Mesenchymal stem cell (in vitro differentiated cells and primary cell): ENCODE results near the gene VPS11. TPM values are rescaled to one million over a fixed set of nuclear protein-coding genes. Genes with fewer than 3 reads are reported as not detected.

Experiments
- DNase-seq: peaks from one replicate; pipeline ENCODE4 v3.0.0-alpha.2; 2013
- H2AFZ ChIP-seq: one replicate; pipeline ENCODE4 v1.6.1; 2013; ENCODE audit warnings: low read depth, mild to moderate bottlenecking, control low read depth, inconsistent platforms, low read length, moderate library complexity
- H2AK5ac ChIP-seq: 2 replicates; pipeline ENCODE4 v1.6.1; 2013; ENCODE audit warnings: low read length, moderate library complexity, mild to moderate bottlenecking, inconsistent platforms; ENCODE audit not compliant: severe bottlenecking
- H2BK120ac ChIP-seq: one replicate; pipeline ENCODE4 v1.6.1; 2013; ENCODE audit warnings: low read depth, mild to moderate bottlenecking, inconsistent platforms, low read length, moderate library complexity
- H2BK12ac ChIP-seq, 2 experiments: one replicate each; pipeline ENCODE4 v1.6.1; 2013; ENCODE audit warnings: inconsistent platforms in 2 of 2, low read length in 2 of 2, mild to moderate bottlenecking in 2 of 2, moderate library complexity in 2 of 2, control low read depth in 1 of 2
- H2BK15ac ChIP-seq: one replicate; pipeline ENCODE4 v1.6.1; 2013; ENCODE audit warnings: mild to moderate bottlenecking, low read depth, inconsistent platforms; ENCODE audit not compliant: poor library complexity, severe bottlenecking
- H2BK5ac ChIP-seq: 2 replicates; pipeline ENCODE4 v1.6.1; 2013; ENCODE audit warnings: low read depth, mild to moderate bottlenecking, low read length, control low read depth, inconsistent platforms; ENCODE audit not compliant: poor library complexity, severe bottlenecking
- H3K14ac ChIP-seq, 2 experiments: one replicate each; pipeline ENCODE4 v1.6.1; 2013; ENCODE audit warnings: inconsistent platforms in 2 of 2, low read length in 2 of 2, control low read depth in 1 of 2, mild to moderate bottlenecking in 1 of 2, moderate library complexity in 1 of 2
- H3K18ac ChIP-seq, 2 experiments: one replicate each; pipeline ENCODE4 v1.6.1; 2013; ENCODE audit warnings: inconsistent platforms in 2 of 2, low read length in 2 of 2, control low read depth in 1 of 2, low read depth in 1 of 2, mild to moderate bottlenecking in 1 of 2
- H3K23ac ChIP-seq, 2 experiments: one replicate each; pipeline ENCODE4 v1.6.1; 2013; ENCODE audit warnings: inconsistent platforms in 2 of 2, low read length in 2 of 2, mild to moderate bottlenecking in 2 of 2, moderate library complexity in 2 of 2, control low read depth in 1 of 2
- H3K27ac ChIP-seq: 2 replicates; pipeline ENCODE4 v1.5.1; 2013; ENCODE audit warnings: mild to moderate bottlenecking, moderate library complexity, low read length, control low read depth, inconsistent platforms; ENCODE audit not compliant: poor library complexity, severe bottlenecking
- H3K27me3 ChIP-seq, 2 experiments: 2 replicates each; pipeline versions ENCODE4 v1.6.1 to v1.7.0; 2013; ENCODE audit warnings: low read length in 2 of 2, mild to moderate bottlenecking in 2 of 2, moderate library complexity in 2 of 2, control low read depth in 1 of 2, inconsistent platforms in 1 of 2; ENCODE audit not compliant: control insufficient read depth in 1 of 2, insufficient read depth in 1 of 2
- H3K36me3 ChIP-seq, 2 experiments: 2 replicates each; pipeline versions ENCODE4 v1.6.1 to v1.7.0; 2013; ENCODE audit warnings: low read length in 2 of 2, control low read depth in 1 of 2, inconsistent platforms in 1 of 2, low read depth in 1 of 2, mild to moderate bottlenecking in 1 of 2; ENCODE audit not compliant: insufficient read depth in 2 of 2, control insufficient read depth in 1 of 2
- H3K4ac ChIP-seq, 2 experiments: one replicate each; pipeline ENCODE4 v1.6.1; 2013; ENCODE audit warnings: inconsistent platforms in 2 of 2, low read length in 2 of 2, mild to moderate bottlenecking in 2 of 2, moderate library complexity in 2 of 2, control low read depth in 1 of 2, low read depth in 1 of 2
- H3K4me1 ChIP-seq: 2 replicates; pipeline ENCODE4 v1.6.1; 2013; ENCODE audit warnings: low read depth, low read length, control low read depth; ENCODE audit not compliant: control insufficient read depth, insufficient read depth
- H3K4me2 ChIP-seq: 2 replicates; pipeline ENCODE4 v1.6.1; 2013; ENCODE audit warnings: low read length, mild to moderate bottlenecking, inconsistent platforms; ENCODE audit not compliant: poor library complexity, severe bottlenecking
- H3K4me3 ChIP-seq, 2 experiments: 2 replicates each; pipeline versions ENCODE4 v1.5.1 to v1.7.0; 2013; ENCODE audit warnings: low read length in 2 of 2, mild to moderate bottlenecking in 2 of 2, control low read depth in 1 of 2, low read depth in 1 of 2; ENCODE audit not compliant: insufficient read depth in 1 of 2
- H3K79me1 ChIP-seq: replicated peaks from 2 replicates; pipeline ENCODE4 v1.6.1; 2013; ENCODE audit warnings: mild to moderate bottlenecking, control low read depth, low read length, inconsistent platforms; ENCODE audit not compliant: poor library complexity, severe bottlenecking
- H3K9ac ChIP-seq: 2 replicates; pipeline ENCODE4 v1.7.0; 2013; ENCODE audit warnings: mild to moderate bottlenecking, low read length, moderate library complexity
- H3K9me3 ChIP-seq: 2 replicates; pipeline ENCODE4 v1.7.0; 2013; ENCODE audit warnings: mild to moderate bottlenecking, low read length; ENCODE audit not compliant: control insufficient read depth
- H4K8ac ChIP-seq: one replicate; pipeline ENCODE4 v1.6.1; 2013; ENCODE audit warnings: inconsistent platforms, mild to moderate bottlenecking, low read length, moderate library complexity
- H4K91ac ChIP-seq: one replicate; pipeline ENCODE4 v1.6.1; 2013; ENCODE audit warnings: mild to moderate bottlenecking, low read length, inconsistent platforms
- WGBS: methylation state at CpG from one replicate; pipeline ENCODE4 v1.1.7; 2013; ENCODE audit warnings: mixed read lengths; 5-methylcytosine and 5-hydroxymethylcytosine counted together
- polyA plus RNA-seq, 2 experiments: library from polyadenylated mRNA; stranded (reverse); fragments of 200-250 nt; gene quantifications; one replicate each; pipeline ENCODE4 v1.2.3, GENCODE V29; 2013

Gene VPS11
- 29.0 TPM for polyA plus RNA-seq (2013, experiment 1 of 2)
- polyA plus RNA-seq (2013, experiment 2 of 2), result 29.0 TPM

DNA sequence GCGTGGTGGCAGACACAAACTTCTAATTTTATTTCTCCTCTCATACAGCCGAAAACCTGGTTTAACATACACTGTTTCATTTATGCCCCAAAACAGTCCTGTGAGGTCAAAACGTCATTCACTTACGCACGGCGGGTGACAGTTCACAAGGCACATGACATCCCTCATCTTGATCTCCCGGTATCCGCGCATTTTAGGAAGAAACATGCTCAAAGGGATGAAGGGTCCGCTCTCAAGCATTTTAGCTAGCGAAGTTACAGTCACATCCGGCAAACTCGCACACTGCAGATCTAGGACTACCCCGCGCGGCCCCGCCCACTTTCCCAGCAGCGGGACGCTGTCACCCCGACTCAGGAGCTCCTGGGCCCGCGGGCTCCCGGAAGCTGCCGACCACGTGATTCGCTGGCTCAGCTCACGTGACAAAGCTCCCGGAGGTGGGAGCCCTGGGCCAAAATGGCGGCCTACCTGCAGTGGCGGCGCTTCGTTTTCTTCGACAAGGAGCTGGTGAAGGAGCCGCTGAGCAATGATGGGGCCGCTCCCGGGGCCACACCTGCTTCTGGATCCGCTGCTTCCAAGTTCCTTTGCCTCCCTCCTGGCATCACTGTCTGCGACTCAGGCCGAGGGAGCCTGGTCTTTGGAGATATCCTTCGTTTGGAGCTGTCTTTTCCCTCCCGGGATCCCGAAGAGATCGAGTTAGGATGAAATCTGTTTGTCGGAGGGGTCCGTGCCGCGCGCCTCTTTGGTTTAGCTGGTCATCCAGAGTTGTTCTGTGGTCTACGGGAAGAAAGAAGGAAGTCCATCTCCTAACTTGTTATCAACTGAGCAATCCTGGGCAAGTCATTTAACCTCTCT lies at the start of gene VPS11:
VPS11 (plus strand) TSS at position 448 of the 852 bp plus-strand sequence; CDS start at position 454, 6 bp downstream.
- Histone ChIP-seq H3K27ac (peak within 1 kb of the TSS; percentile 64), H4K8ac (peak within 1 kb of the TSS; percentile 77), H3K4me2 (peak within 1 kb of the TSS; percentile 71), H2AFZ (peak within 1 kb of the TSS; percentile 100), H2BK12ac (peak within 1 kb of the TSS in 1 of 2 experiments; percentile 42), H3K18ac (peak within 1 kb of the TSS; percentile 23 to 97), H3K79me1 (peaks cover 21% of the 10 kb centered on the region), H3K27me3 (no peaks in the 10 kb centered on the region), H2BK120ac (no peak within 1 kb of the TSS), H3K14ac (peak within 1 kb of the TSS in 1 of 2 experiments; percentile 95), H3K23ac (peak within 1 kb of the TSS in 1 of 2 experiments; percentile 72), H3K4me3 (peak within 1 kb of the TSS; percentile 84 to 98), H4K91ac (peak within 1 kb of the TSS; percentile 36), H2BK15ac (no peak within 1 kb of the TSS), H3K36me3 (peaks cover 19 to 30% of the 10 kb centered on the region in 2 experiments), H3K9me3 (no peaks in the 10 kb centered on the region), H2BK5ac (peak within 1 kb of the TSS; percentile 48), H3K9ac (peak within 1 kb of the TSS; percentile 98), H3K4ac (peak within 1 kb of the TSS; percentile 19 to 96), H3K4me1 (peaks cover 3% of the 10 kb centered on the region), H2AK5ac (no peak within 1 kb of the TSS)
- peak; percentile 97 for DNase-seq
- under 1% methylated on average over 48 of the region's 49 CpGs for WGBS

DNA sequence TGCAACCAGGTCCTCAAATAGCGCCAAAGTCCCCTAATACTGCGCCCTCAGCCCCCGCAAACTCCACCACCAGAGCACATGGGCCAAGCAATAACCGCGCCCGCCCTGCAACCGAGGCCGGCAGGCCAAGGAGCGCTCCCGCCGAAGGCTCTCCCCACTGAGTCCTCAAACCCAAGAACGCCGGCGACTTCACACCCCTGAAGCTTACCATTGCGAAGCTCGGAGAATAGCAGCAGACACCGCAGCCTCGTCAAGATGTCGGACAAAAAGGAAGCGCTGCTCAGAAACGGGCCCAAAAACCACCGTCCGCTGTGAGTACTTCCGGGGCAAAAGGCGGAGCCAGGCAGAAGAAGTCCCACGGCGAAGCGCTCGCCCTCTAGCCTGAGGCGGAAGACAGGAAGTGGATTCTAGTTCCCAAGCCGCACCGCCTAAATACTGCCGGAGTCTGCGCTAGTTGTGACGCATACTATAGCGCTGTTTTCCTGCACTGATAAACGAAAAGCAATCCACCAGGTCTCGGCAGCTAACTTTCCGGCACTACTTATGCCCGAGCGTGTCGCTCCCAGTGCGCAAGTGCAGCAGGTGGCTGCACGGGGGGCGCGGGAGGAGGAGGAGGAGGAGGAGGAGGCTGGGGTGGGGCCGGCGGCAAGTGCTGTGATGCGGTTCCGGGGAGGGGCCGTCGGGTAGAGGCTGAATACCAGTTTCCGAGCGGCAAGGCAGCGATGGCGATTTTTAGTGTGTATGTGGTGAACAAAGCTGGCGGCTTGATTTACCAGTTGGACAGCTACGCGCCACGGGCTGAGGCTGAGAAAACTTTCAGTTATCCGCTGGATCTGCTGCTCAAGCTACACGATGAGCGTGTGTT lies 49.3 kb upstream of the VPS11 start, which contains the start of the genes RPS25 and TRAPPC4:
RPS25 (minus strand) TSS at position 270 of the 865 bp plus-strand sequence; CDS start at position 211, 59 bp downstream.
TRAPPC4 (plus strand) TSS at position 693 of the 865 bp plus-strand sequence; CDS start at position 723, 30 bp downstream.
- Histone ChIP-seq H2BK15ac (peak within 1 kb of the TSS; percentile 26), H2BK120ac (peak within 1 kb of the TSS; percentile 43), H3K4ac (peak within 1 kb of the TSS; percentile 81 to 96), H3K36me3 (peaks cover 35 to 62% of the 10 kb centered on the region in 2 experiments), H3K23ac (peak within 1 kb of the TSS in 1 of 2 experiments; percentile 79), H3K27ac (peak within 1 kb of the TSS; percentile 98), H3K79me1 (no peaks in the 10 kb centered on the region), H2BK12ac (peak within 1 kb of the TSS; percentile 39 to 76), H2AFZ (peak within 1 kb of the TSS; percentile 91), H2AK5ac (peak within 1 kb of the TSS; percentile 93), H3K9ac (peak within 1 kb of the TSS; percentile 98), H4K8ac (peak within 1 kb of the TSS; percentile 99), H3K18ac (peak within 1 kb of the TSS; percentile 98), H3K4me2 (peak within 1 kb of the TSS; percentile 86), H3K14ac (peak within 1 kb of the TSS in 1 of 2 experiments; percentile 97), H3K4me1 (peaks cover 12% of the 10 kb centered on the region), H3K4me3 (peak within 1 kb of the TSS; percentile 85 to 99), H4K91ac (peak within 1 kb of the TSS; percentile 96), H2BK5ac (no peak within 1 kb of the TSS), H3K27me3 (no peaks in the 10 kb centered on the region), H3K9me3 (no peaks in the 10 kb centered on the region)
- whole genome bisulfite sequencing, result under 1% methylated on average over 62 of the region's 63 CpGs
- peak; percentile 97 for DNase-seq

DNA sequence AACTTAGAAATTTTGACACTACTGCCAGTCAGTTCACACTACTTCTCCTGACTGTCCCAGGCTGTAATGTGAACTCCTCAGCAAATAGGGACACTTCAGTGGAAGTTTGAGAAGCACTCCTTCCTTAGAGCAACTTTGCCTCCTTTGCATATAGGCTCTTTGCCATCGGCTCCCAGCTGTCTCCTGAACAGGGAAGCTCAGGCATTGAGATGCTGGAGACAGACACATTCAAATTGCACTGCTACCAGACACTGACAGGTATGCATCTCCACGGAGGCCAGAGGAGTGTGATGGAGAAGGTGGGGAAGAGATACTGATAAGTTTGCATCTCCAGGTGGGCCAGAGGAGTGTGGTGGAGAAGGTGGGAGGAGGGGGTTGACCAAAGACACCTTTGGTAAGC lies 47.6 kb upstream of the VPS11 start:
- Histone ChIP-seq H4K91ac (no peak overlapping the region), H3K18ac (no peak overlapping the region), H3K4me3 (peak overlapping the region in 1 of 2 experiments; percentile 99), H3K79me1 (peaks cover 5% of the 10 kb centered on the region), H3K27me3 (no peaks in the 10 kb centered on the region), H2AK5ac (no peak overlapping the region), H3K14ac (no peak overlapping the region), H3K9me3 (no peaks in the 10 kb centered on the region), H3K4me2 (peak overlapping the region; percentile 45), H3K4ac (peak overlapping the region in 1 of 2 experiments; percentile 66), H3K9ac (peak overlapping the region; percentile 98), H3K36me3 (peaks cover 41 to 63% of the 10 kb centered on the region in 2 experiments), H2BK5ac (no peak overlapping the region), H3K23ac (peak overlapping the region in 1 of 2 experiments; percentile 57), H2BK120ac (no peak overlapping the region), H3K27ac (no peak overlapping the region), H3K4me1 (peaks cover 12% of the 10 kb centered on the region), H2BK15ac (no peak overlapping the region), H2AFZ (no peak overlapping the region), H2BK12ac (no peak overlapping the region), H4K8ac (no peak overlapping the region)
- no peak for DNase-seq
- WGBS, result 58% methylated on average over 2 of the region's 2 CpGs
